Measurements from ENCODE around the gene TULP4.
"Not testable (repeated sequence)": the region's sequence is repeated elsewhere in the genome, so short reads cannot be mapped to it uniquely, and the experiment has no call there.

TULP4 gene

GRCh38 chr6:158554611-158555361 lies 242.5 kb downstream of the TULP4 start:
- in situ Hi-C loops (cut with MboI; ENCODE audit: low sequenced_read_pairs) = no loop called here

GRCh38 chr6:158556113-158556512 lies 243.8 kb downstream of the TULP4 start:
- in situ Hi-C loops (cut with MboI; ENCODE audit: low sequenced_read_pairs) = no loop called here

GRCh38 chr6:158557110-158557509 lies 244.8 kb downstream of the TULP4 start:
- in situ Hi-C loops (cut with MboI; ENCODE audit: low sequenced_read_pairs) = not testable (repeated sequence)

- in situ Hi-C loops (cut with MboI; ENCODE audit: low sequenced_read_pairs) = no loop called here
These were observed 245.7 kb downstream of the TULP4 start for GRCh38 chr6:158557927-158558326.

GRCh38 chr6:158558415-158559306 lies 246.4 kb downstream of the TULP4 start:
- in situ Hi-C loops (cut with MboI; ENCODE audit: low sequenced_read_pairs) = no loop called here

- in situ Hi-C loops (cut with MboI; ENCODE audit: low sequenced_read_pairs) = no loop called here
These were observed 247.2 kb downstream of the TULP4 start for GRCh38 chr6:158559338-158559894.

- in situ Hi-C loops (cut with MboI; ENCODE audit: low sequenced_read_pairs) = no loop called here
These were observed 247.9 kb downstream of the TULP4 start, which contains the start of gene TMEM181 for GRCh38 chr6:158559895-158560835. Gene TMEM181, plus strand, starts transcription at chr6:158560091. Its CDS starts 134 bp downstream, at chr6:158560225.

GRCh38 chr6:158560836-158561320 lies 248.6 kb downstream of the TULP4 start:
- in situ Hi-C loops (cut with MboI; ENCODE audit: low sequenced_read_pairs) = no loop called here
